ENCODE data around the gene AGPAT4.
"Not testable (repeated sequence)": the region's sequence is repeated elsewhere in the genome, so short reads cannot be mapped to it uniquely, and the experiment has no call there.

Gene AGPAT4

GRCh38 chr6:161135695-161136591, 137.9 kb downstream of the AGPAT4 start:
- DNase-seq: no peak

- no peak for DNase-seq
Measured at GRCh38 chr6:161134550-161135298, 139.1 kb downstream of the AGPAT4 start.

GRCh38 chr6:161133963-161134362, 139.9 kb downstream of the AGPAT4 start:
- no peak for DNase-seq

- DNase-seq: no peak
Measured at GRCh38 chr6:161132384-161132783, 141.5 kb downstream of the AGPAT4 start.

- DNase-seq: no peak
Measured at GRCh38 chr6:161130967-161131766, 142.7 kb downstream of the AGPAT4 start.

- no peak for DNase-seq
Measured at GRCh38 chr6:161130541-161130940, 143.3 kb downstream of the AGPAT4 start.

- DNase-seq: peak; percentile 27
Measured at GRCh38 chr6:161128680-161129196, 145.1 kb downstream of the AGPAT4 start.

- DNase-seq: no peak
Measured at GRCh38 chr6:161128230-161128629, 145.6 kb downstream of the AGPAT4 start.

- no peak for DNase-seq
Measured at GRCh38 chr6:161127071-161127740, 146.7 kb downstream of the AGPAT4 start.

- no peak for DNase-seq
Measured at GRCh38 chr6:161125591-161125990, 148.3 kb downstream of the AGPAT4 start.

GRCh38 chr6:161123319-161123718, 150.5 kb downstream of the AGPAT4 start:
- not testable (repeated sequence) for DNase-seq

GRCh38 chr6:161117942-161118341, 155.9 kb downstream of the AGPAT4 start:
- no peak for DNase-seq

GRCh38 chr6:161117308-161117707, 156.6 kb downstream of the AGPAT4 start:
- DNase-seq: peak; percentile 8

- no peak for DNase-seq
Measured at GRCh38 chr6:161116554-161116953, 157.3 kb downstream of the AGPAT4 start.

GRCh38 chr6:161115468-161115867, 158.4 kb downstream of the AGPAT4 start:
- no peak for DNase-seq

GRCh38 chr6:161111261-161111660, 162.6 kb downstream of the AGPAT4 start:
- DNase-seq: peak; percentile 19

- no peak for DNase-seq
Measured at GRCh38 chr6:161110028-161110779, 163.7 kb downstream of the AGPAT4 start.

GRCh38 chr6:161109366-161109765, 164.5 kb downstream of the AGPAT4 start:
- no peak for DNase-seq

- no peak for DNase-seq
Measured at GRCh38 chr6:161108916-161109315, 164.9 kb downstream of the AGPAT4 start.

GRCh38 chr6:161107779-161108730, 165.8 kb downstream of the AGPAT4 start:
- no peak for DNase-seq
